Esophagus squamous epithelium (tissue), 5 donors: Measurements from ENCODE around the gene CTRL. TPM values are rescaled to one million over a fixed set of nuclear protein-coding genes. Genes with fewer than 3 reads are reported as not detected.
A peak's percentile ranks its signal among the peaks of the same experiment; 100 is the strongest.

Experiments used
- DNase-seq: peaks from one replicate; lab custom pipeline; 2025; lab: John Stamatoyannopoulos, UW
- H3K27ac ChIP-seq, 4 donors: fragments of 200-600 bp; sonication (generic); one replicate each; pipeline ENCODE4 v1.5.1; 2016 to 2019; ENCODE audit warnings: mild to moderate bottlenecking in 1 of 4
- H3K27me3 ChIP-seq, 4 donors: fragments of 200-600 bp; sonication (generic); 1 replicate in 3 of 4; 2 replicates in 1 of 4; pipeline versions ENCODE4 v1.5.1 to v1.6.0; 2017 to 2021; ENCODE audit warnings: antibody characterized with exemption in 1 of 4
- H3K36me3 ChIP-seq, 3 donors: fragments of 200-600 bp; sonication (generic); one replicate each; pipeline ENCODE4 v1.5.1; 2016 to 2019
- H3K4me1 ChIP-seq, 3 donors: fragments of 200-600 bp; sonication (generic); one replicate each; pipeline ENCODE4 v1.5.1; 2017 to 2019
- H3K4me3 ChIP-seq, 4 donors: fragments of 200-600 bp; sonication (generic); 1 replicate in 3 of 4; 2 replicates in 1 of 4; pipeline ENCODE4 v1.5.1; 2016 to 2019; ENCODE audit warnings: mild to moderate bottlenecking in 2 of 4, moderate library complexity in 1 of 4
- H3K9me3 ChIP-seq, 3 donors: fragments of 200-600 bp; sonication (generic); one replicate each; pipeline ENCODE4 v1.5.1; 2016 to 2019
- POLR2A ChIP-seq, 4 donors: fragments of 450-650 bp; IDR thresholded peaks; one replicate each; pipeline ENCODE4 v1.6.1; 2017; ENCODE audit warnings: antibody characterized with exemption in 4 of 4, mild to moderate bottlenecking in 4 of 4, moderate library complexity in 3 of 4
- WGBS, 2 donors: methylation state at CpG; one replicate each; pipeline ENCODE4 v1.1.5; 2018; 5-methylcytosine and 5-hydroxymethylcytosine counted together
- intact Hi-C: fragments of 100-400 bp; cut with DNase I; formaldehyde crosslinking; loops from one replicate; pipeline ENCODE4 v1.15.0; 2022
- total RNA-seq, 4 donors: library from RNA; depleted of rRNA; stranded (reverse); fragments of >200 nt; gene quantifications; one replicate each; pipeline ENCODE4 v1.1.0, GENCODE V29; 2016
- TF ChIP-seq, protein P1 (sequence below), 6 experiments: fragments of 450-650 bp in 4 of 6; fragments of 200-600 bp in 2 of 6; sonication (generic) in 2 of 6; IDR thresholded peaks; one replicate each; pipeline ENCODE4 v1.5.1; 2016 to 2019; ENCODE audit warnings: antibody characterized with exemption in 6 of 6, mild to moderate bottlenecking in 4 of 6, moderate library complexity in 4 of 6
- donor health status: DM: yes; HTN: yes; CAD: no.

Gene CTRL
- total RNA-seq, 4 donors from 2014 or later: 1.2 to 1.8 TPM; not detected in 2

DNA sequence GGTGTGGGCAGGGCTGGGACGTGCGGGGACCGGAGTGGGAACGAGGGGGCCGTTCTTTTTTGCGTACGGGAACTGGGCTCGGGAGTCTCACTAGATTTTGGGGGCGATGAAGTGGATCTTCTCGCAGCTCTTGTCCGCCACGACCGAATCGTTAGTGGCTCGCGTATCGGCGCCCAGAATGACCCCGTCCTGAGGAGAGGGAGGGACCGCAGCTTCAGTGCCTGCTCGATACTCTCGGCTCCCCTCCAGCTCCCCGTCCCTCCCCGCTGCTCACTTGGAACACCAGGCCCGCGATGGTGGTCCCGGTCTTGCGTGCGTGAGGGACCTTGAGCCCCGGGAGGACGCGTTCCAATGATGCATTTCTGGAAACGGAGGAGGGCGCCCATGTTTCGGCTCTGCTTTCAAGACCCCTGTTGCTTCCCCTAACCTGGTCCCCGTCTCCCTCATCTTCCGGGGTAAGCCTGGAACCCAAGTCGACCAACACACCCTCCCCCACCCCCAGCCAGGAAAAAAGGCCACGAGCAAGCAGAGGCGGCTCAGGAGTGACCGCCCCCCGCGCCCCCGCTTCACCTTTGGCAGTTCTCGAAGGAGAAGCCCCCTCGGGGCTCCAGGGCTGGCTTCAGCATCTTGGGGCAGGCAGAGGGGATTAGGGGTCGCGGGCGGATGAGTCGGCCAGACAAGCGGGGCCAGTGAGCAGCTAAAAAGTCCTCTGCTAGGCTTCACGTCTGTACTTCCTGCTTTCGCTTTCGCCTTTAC, 4.6 kb upstream of the CTRL start, which contains the start of gene PSMB10:
Gene PSMB10, minus strand, starts transcription at position 727 of the 756 bp plus-strand sequence. Its CDS starts 101 bp downstream, at position 626.
- Histone ChIP-seq H3K27ac (peak within 1 kb of the TSS; percentile 92 to 97 (median 96)), H3K9me3 (no peaks in the 10 kb centered on the region), H3K4me3 (peak within 1 kb of the TSS; percentile 69 to 91 (median 86)), H3K36me3 (peaks cover 0 to 41% (median 0%) of the 10 kb centered on the region in 3 donors), H3K4me1 (peaks cover 15 to 43% (median 22%) of the 10 kb centered on the region in 3 donors), H3K27me3 (no peaks in the 10 kb centered on the region)
- TF ChIP-seq, protein P1, sequence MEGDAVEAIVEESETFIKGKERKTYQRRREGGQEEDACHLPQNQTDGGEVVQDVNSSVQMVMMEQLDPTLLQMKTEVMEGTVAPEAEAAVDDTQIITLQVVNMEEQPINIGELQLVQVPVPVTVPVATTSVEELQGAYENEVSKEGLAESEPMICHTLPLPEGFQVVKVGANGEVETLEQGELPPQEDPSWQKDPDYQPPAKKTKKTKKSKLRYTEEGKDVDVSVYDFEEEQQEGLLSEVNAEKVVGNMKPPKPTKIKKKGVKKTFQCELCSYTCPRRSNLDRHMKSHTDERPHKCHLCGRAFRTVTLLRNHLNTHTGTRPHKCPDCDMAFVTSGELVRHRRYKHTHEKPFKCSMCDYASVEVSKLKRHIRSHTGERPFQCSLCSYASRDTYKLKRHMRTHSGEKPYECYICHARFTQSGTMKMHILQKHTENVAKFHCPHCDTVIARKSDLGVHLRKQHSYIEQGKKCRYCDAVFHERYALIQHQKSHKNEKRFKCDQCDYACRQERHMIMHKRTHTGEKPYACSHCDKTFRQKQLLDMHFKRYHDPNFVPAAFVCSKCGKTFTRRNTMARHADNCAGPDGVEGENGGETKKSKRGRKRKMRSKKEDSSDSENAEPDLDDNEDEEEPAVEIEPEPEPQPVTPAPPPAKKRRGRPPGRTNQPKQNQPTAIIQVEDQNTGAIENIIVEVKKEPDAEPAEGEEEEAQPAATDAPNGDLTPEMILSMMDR (IDR thresholded peaks at IDR 0.05): no peak
- peak in 3 of 4 donors; percentile 35 to 70 (median 52) for TF ChIP-seq POLR2A (IDR thresholded peaks at IDR 0.05)
- WGBS, 2 donors: 0 to 1% methylated on average over 4 to 18 of the region's 54 CpGs
- peak; percentile 35 for DNase-seq
- intact Hi-C loops: no loop called here

DNA sequence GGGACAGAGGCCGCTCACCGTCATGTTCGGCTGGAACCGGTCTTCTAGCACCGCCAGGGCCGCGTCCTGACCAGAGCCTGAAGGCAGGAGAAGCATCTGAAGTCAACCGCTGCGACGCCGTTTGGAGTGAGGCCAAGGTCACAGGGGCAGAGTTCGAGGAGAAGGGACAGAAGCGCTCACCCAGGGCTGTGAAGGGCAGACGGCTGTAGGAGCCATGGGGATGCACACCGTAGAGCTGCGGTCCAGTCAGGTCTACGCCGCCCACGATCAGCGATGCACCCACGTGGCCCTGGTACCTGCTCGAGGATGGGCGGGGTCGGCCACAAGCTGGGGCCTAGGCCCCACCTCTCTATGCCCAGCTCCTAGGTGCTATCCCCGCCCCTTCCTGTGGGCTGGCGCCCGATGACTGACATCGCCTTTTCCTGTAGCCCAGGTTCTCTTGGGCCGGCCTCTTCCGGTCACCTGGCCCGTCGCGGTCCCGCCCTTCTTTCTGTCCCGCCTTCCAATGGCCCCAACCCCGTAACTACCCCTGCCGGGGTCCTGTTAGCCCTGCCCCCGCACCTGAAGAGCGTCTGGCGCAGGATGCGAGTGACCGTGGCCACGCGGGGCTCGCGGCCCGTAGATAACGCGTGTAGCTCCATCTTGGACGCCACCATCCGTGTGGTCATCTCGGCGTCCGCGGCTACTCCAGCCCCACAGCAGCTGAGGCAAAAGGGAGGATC, 3.9 kb upstream of the CTRL start:
- intact Hi-C loops: no loop called here
- Histone ChIP-seq H3K36me3 (peaks cover 0 to 46% (median 0%) of the 10 kb centered on the region in 3 donors), H3K4me1 (peaks cover 15 to 41% (median 22%) of the 10 kb centered on the region in 3 donors), H3K27me3 (no peaks in the 10 kb centered on the region), H3K4me3 (peak overlapping the region; percentile 69 to 91 (median 86)), H3K9me3 (no peaks in the 10 kb centered on the region), H3K27ac (peak overlapping the region; percentile 92 to 97 (median 96))
- 0% methylated on average over 8 of the region's 55 CpGs; no CpG with 5 or more reads in 1 of the 2 donors for WGBS, 2 donors
- TF ChIP-seq POLR2A (IDR thresholded peaks at IDR 0.05): peak in 2 of 4 donors; percentile 17 to 75
- TF ChIP-seq, protein P1 (IDR thresholded peaks at IDR 0.05): peak in 2 of 6 experiments; percentile 13 to 18
- peak; percentile 81 for DNase-seq

DNA sequence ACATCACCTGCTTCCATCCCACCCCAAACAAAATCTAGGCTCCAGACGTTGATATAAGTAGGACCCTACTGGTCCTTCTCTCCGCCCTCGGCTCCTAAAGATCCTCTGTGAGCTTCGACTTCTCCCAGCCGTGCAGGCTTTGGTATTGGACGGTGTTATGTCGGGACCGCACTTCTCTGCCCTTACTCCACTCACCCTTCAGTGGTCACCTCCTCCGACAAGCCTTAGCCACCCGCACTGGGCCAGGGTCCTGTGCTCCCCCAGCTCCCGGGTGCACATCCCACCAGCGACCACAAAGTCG, 3.4 kb upstream of the CTRL start:
- TF ChIP-seq POLR2A (IDR thresholded peaks at IDR 0.05): no peak
- TF ChIP-seq, protein P1 (IDR thresholded peaks at IDR 0.05): no peak
- no peak for DNase-seq
- Histone ChIP-seq H3K27me3 (no peaks in the 10 kb centered on the region), H3K4me1 (peaks cover 15 to 39% (median 22%) of the 10 kb centered on the region in 3 donors), H3K4me3 (peak overlapping the region; percentile 69 to 91 (median 86)), H3K9me3 (no peaks in the 10 kb centered on the region), H3K36me3 (peaks cover 0 to 47% (median 3%) of the 10 kb centered on the region in 3 donors), H3K27ac (peak overlapping the region; percentile 92 to 97 (median 96))
- intact Hi-C loops: no loop called here
- 22 to 29% methylated on average over 9 to 10 of the region's 13 CpGs for WGBS, 2 donors

DNA sequence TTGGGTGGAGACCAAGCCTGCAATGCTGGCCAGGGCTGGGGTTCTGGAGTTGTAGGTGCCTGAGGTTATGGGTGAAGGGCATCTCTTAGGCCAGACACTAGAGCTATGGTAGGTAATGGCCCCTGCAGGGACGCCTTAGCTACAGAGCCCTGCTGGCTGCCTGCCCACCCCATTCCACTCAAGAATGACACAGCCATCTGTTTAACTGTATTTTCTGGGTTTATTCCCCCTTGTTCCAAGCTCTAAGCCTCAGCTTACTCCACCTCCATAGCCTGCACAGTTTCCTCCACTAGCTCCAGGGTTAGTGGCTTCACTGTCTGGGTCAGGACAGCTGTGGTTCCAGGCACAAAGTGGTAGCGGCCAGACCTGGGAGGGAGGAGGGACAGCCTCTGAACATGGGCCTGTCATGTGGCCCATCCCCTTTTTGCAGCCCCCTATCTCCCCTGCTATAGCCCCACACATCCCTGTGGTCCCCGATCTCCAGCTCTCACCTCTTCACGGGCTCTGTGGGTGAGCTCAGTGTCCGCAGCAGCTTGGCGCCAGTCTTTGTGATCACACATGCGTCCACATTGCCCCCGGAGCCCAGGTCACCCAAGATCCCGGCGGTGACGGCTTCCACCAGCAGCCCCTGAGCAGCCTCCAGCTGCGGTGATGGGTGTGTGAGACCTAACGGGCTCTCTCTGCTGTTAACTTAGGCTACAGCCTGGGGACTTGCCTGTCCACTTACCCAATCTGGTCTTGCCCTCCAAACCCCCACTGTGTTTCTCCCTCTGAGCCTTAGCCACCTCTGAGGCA, 2.8 kb upstream of the CTRL start:
- H3K4me1 ChIP-seq: peaks cover 15 to 33% (median 22%) of the 10 kb centered on the region in 3 donors
- no peaks in the 10 kb centered on the region for H3K27me3 ChIP-seq
- peak overlapping the region in 3 of 4 donors; percentile 92 to 96 (median 96) for H3K27ac ChIP-seq
- peak overlapping the region in 3 of 4 donors; percentile 83 to 91 (median 88) for H3K4me3 ChIP-seq
- DNase-seq: no peak
- peaks cover 0 to 47% (median 4%) of the 10 kb centered on the region in 3 donors for H3K36me3 ChIP-seq
- WGBS, 2 donors: 48 to 72% methylated on average over 6 to 12 of the region's 13 CpGs
- intact Hi-C loops: no loop called here
- no peak for TF ChIP-seq POLR2A (IDR thresholded peaks at IDR 0.05)
- TF ChIP-seq, protein P1 (IDR thresholded peaks at IDR 0.05): no peak
- H3K9me3 ChIP-seq: no peaks in the 10 kb centered on the region
